Spleen (tissue), 13 donors: Measurements from ENCODE around the gene NEAT1. TPM values are rescaled to one million over a fixed set of nuclear protein-coding genes. Genes with fewer than 3 reads are reported as not detected.
A peak's percentile ranks its signal among the peaks of the same experiment; 100 is the strongest.

Experiments used
- DNase-seq: peaks from one replicate; pipeline ENCODE4 v3.0.0-alpha.2; 2020
- H3K27ac ChIP-seq, 8 donors: fragments of 200-600 bp; sonication (generic) in 7 of 8; 1 replicate in 4 of 8; 2 replicates in 4 of 8; pipeline versions ENCODE4 v1.5.0 to v1.8.0; 2016 to 2021; ENCODE audit warnings: inconsistent platforms in 4 of 8, mild to moderate bottlenecking in 4 of 8, moderate library complexity in 1 of 8
- H3K27me3 ChIP-seq, 7 donors: fragments of 200-600 bp; sonication (generic) in 6 of 7; replicated peaks in 1 of 7; 1 replicate in 4 of 7; 2 replicates in 3 of 7; pipeline versions ENCODE4 v1.5.0 to v1.8.0; 2016 to 2021; ENCODE audit warnings: inconsistent platforms in 3 of 7, mild to moderate bottlenecking in 1 of 7
- H3K36me3 ChIP-seq, 6 donors: fragments of 200-600 bp; sonication (generic) in 5 of 6; 1 replicate in 4 of 6; 2 replicates in 2 of 6; pipeline versions ENCODE4 v1.5.0 to v1.8.0; 2016 to 2021; ENCODE audit warnings: inconsistent platforms in 2 of 6
- H3K4me1 ChIP-seq, 6 donors: fragments of 200-600 bp; sonication (generic) in 5 of 6; 1 replicate in 3 of 6; 2 replicates in 3 of 6; pipeline versions ENCODE4 v1.5.0 to v1.8.0; 2016 to 2021; ENCODE audit warnings: inconsistent platforms in 3 of 6
- H3K4me3 ChIP-seq, 8 donors: fragments of 200-600 bp; sonication (generic) in 7 of 8; 1 replicate in 4 of 8; 2 replicates in 4 of 8; pipeline versions ENCODE4 v1.5.0 to v1.8.0; 2016 to 2021; ENCODE audit warnings: inconsistent platforms in 4 of 8, mild to moderate bottlenecking in 4 of 8, moderate library complexity in 2 of 8
- H3K9me3 ChIP-seq, 8 donors: fragments of 200-600 bp; sonication (generic) in 7 of 8; 1 replicate in 4 of 8; 2 replicates in 4 of 8; pipeline versions ENCODE4 v1.5.0 to v1.8.0; 2016 to 2021; ENCODE audit warnings: inconsistent platforms in 4 of 8
- POLR2A ChIP-seq, 3 donors: fragments of 450-650 bp; IDR thresholded peaks; one replicate each; pipeline ENCODE4 v1.5.1; 2017; ENCODE audit warnings: antibody characterized with exemption in 3 of 3, mild to moderate bottlenecking in 1 of 3
- POLR2AphosphoS5 ChIP-seq, 3 donors: sonication (generic); formaldehyde crosslinking; IDR thresholded peaks; one replicate each; pipeline ENCODE4 v1.5.1; 2017; ENCODE audit warnings: antibody characterized with exemption in 3 of 3
- WGBS, 5 donors: extraction: QIAGEN DNeasy Blood & Tissue Kit in 3 of 5; methylation state at CpG; one replicate each; pipeline versions ENCODE4 v1.1.5 to v1.1.7; 2013 to 2018; 5-methylcytosine and 5-hydroxymethylcytosine counted together
- intact Hi-C: fragments of 100-400 bp; cut with DNase I; formaldehyde crosslinking; loops from one replicate; pipeline ENCODE4 v1.15.0; 2023; ENCODE audit warnings: low total_unique reads
- long read RNA-seq, 2 donors: transcript quantifications; one replicate each; lab custom pipeline, GENCODE V29; 2026
- polyA plus RNA-seq, 3 donors: library from polyadenylated mRNA; stranded (reverse); fragments of 200-250 nt; gene quantifications; one replicate each; pipeline ENCODE4 v1.2.1, GENCODE V29; 2013
- total RNA-seq, 7 donors: library from RNA; depleted of rRNA in 3 of 7; stranded (reverse); fragments of >200 nt in 3 of 7; fragmentation: NEBNext Ultra II Directional in 4 of 7; extraction: Animal tissue kit (Norgen Biotek cat#: 25700) in 4 of 7; gene quantifications; one replicate each; pipeline versions ENCODE4 v1.1.0 to v1.2.1, GENCODE V29; 2016 to 2021
- TF ChIP-seq, protein P1 (sequence below), 11 experiments: fragments of 200-600 bp in 7 of 11; fragments of 450-650 bp in 4 of 11; sonication (generic) in 4 of 11; IDR thresholded peaks in 8 of 11; conservative IDR thresholded peaks in 3 of 11; 1 replicate in 7 of 11; 2 replicates in 4 of 11; pipeline versions ENCODE4 v1.4.0 to v1.8.0; 2016 to 2021; ENCODE audit warnings: antibody characterized with exemption in 11 of 11, inconsistent platforms in 4 of 11, mild to moderate bottlenecking in 1 of 11
- donor health status: healthy with polysubstance abuse.
- donor health status: DM: no; HTN: no; CAD: no; lungs with moderate emphysema.
- donor health status: DM: no; HTN: no; CAD: no.
- donor health status: Bipolar disorder and iron deficiency.
- donor health status: healthy.
- donor health status: DM: no; HTN: no; CAD: no.
- donor health status: DM: yes; HTN: yes; CAD: no.

Gene NEAT1
- total RNA-seq: 1,000 to 10,000 TPM in 2 of 7 donors, 100 to 1,000 TPM in 5; 266 to 1,804 (median 799) TPM
- 1,000 to 10,000 TPM in 2 of 3 donors, 100 to 1,000 TPM in 1; 526 to 1,090 (median 1,018) TPM for polyA plus RNA-seq
- long read RNA-seq, donor 1, full-length matches to known transcripts: 257 of 257 reads
- long read RNA-seq, donor 1, partial matches to known transcripts: 0 of 257 reads
- long read RNA-seq, donor 1, other reads (novel, unspliced or antisense): 0 of 257 reads
- long read RNA-seq, donor 2, full-length matches to known transcripts: 125 of 125 reads
- long read RNA-seq, donor 2, partial matches to known transcripts: 0 of 125 reads
- long read RNA-seq, donor 2, other reads (novel, unspliced or antisense): 0 of 125 reads

DNA sequence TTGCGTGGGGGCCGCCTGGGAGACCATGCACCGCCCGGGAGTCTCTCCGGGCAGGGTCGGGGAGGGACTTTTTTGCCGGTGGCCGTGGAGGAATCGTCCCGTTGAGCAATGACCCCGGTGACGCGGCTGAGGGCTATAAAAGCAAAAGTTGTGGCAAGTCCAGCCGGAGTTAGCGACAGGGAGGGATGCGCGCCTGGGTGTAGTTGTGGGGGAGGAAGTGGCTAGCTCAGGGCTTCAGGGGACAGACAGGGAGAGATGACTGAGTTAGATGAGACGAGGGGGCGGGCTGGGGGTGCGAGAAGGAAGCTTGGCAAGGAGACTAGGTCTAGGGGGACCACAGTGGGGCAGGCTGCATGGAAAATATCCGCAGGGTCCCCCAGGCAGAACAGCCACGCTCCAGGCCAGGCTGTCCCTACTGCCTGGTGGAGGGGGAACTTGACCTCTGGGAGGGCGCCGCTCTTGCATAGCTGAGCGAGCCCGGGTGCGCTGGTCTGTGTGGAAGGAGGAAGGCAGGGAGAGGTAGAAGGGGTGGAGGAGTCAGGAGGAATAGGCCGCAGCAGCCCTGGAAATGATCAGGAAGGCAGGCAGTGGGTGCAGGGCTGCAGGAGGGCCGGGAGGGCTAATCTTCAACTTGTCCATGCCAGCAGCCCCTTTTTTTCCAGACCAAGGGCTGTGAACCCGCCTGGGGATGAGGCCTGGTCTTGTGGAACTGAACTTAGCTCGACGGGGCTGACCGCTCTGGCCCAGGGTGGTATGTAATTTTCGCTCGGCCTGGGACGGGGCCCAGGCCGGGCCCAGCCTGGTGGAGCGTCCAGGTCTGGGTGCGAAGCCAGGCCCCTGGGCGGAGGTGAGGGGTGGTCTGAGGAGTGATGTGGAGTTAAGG, at the start of gene NEAT1:
NEAT1 (plus strand) TSS at position 166 of the 883 bp plus-strand sequence.
- DNase-seq: peak; percentile 98
- Histone ChIP-seq H3K4me1 (peaks cover 32 to 65% (median 57%) of the 10 kb centered on the region in 6 donors), H3K27me3 (no peaks in the 10 kb centered on the region), H3K27ac (peak within 1 kb of the TSS; percentile 92 to 100 (median 98)), H3K9me3 (no peaks in the 10 kb centered on the region), H3K4me3 (peak within 1 kb of the TSS; percentile 66 to 96 (median 83)), H3K36me3 (peaks cover 0 to 43% (median 4%) of the 10 kb centered on the region in 6 donors)
- intact Hi-C loops: no loop called here
- 1 to 4% (median 1%) methylated on average over 35 to 40 of the region's 40 CpGs for WGBS, 5 donors
- TF ChIP-seq POLR2AphosphoS5 (IDR thresholded peaks at IDR 0.05): peak; percentile 97 to 100 (median 100)
- TF ChIP-seq, protein P1, sequence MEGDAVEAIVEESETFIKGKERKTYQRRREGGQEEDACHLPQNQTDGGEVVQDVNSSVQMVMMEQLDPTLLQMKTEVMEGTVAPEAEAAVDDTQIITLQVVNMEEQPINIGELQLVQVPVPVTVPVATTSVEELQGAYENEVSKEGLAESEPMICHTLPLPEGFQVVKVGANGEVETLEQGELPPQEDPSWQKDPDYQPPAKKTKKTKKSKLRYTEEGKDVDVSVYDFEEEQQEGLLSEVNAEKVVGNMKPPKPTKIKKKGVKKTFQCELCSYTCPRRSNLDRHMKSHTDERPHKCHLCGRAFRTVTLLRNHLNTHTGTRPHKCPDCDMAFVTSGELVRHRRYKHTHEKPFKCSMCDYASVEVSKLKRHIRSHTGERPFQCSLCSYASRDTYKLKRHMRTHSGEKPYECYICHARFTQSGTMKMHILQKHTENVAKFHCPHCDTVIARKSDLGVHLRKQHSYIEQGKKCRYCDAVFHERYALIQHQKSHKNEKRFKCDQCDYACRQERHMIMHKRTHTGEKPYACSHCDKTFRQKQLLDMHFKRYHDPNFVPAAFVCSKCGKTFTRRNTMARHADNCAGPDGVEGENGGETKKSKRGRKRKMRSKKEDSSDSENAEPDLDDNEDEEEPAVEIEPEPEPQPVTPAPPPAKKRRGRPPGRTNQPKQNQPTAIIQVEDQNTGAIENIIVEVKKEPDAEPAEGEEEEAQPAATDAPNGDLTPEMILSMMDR (IDR thresholded peaks at IDR 0.05 in 8 of 11, conservative IDR thresholded peaks at IDR 0.05 in 3 of 11): no peak
- peak; percentile 100 for TF ChIP-seq POLR2A (IDR thresholded peaks at IDR 0.05)

DNA sequence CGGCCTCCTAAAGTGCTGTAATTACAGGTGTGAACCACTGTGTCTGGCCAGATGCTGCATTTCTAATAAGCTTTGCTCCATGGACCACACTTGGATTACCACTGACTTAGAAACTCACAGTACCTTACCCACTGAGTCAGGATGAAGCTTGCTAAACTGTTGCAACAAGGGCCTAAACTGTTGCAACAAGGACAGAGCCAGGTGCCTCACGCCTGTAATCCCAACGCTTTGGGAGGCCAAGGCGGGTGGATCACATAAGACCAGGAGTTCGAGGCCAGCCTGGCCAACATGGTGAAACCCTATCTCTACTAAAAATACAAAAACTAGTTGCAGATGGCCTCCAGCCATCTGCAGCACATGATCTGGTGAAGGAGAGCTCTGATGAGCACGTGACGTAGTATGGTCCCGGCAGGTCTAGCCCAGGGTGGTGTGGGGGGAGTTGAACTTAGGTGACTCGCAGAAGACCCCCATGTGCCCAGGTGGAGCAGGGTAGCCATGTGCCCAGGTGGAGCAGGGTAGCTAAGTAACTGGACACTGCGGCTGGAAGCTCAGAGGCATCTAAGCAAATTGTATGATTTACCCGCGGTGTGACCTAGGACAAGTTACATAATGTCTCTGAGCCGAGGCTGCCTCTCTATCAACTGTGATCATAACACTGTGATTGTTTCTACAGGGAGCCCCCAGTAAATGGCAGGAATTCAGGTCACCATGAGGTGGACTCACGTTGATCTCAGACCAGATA, 48.6 kb upstream of the NEAT1 start:
- Histone ChIP-seq H3K36me3 (peaks cover 0 to 11% (median 0%) of the 10 kb centered on the region in 6 donors), H3K27me3 (no peaks in the 10 kb centered on the region), H3K4me3 (no peak overlapping the region), H3K4me1 (peaks cover 0 to 23% (median 16%) of the 10 kb centered on the region in 6 donors), H3K9me3 (no peaks in the 10 kb centered on the region), H3K27ac (no peak overlapping the region)
- TF ChIP-seq, protein P1 (IDR thresholded peaks at IDR 0.05 in 8 of 11, conservative IDR thresholded peaks at IDR 0.05 in 3 of 11): no peak
- no peak for TF ChIP-seq POLR2AphosphoS5 (IDR thresholded peaks at IDR 0.05)
- TF ChIP-seq POLR2A (IDR thresholded peaks at IDR 0.05): no peak
- no peak for DNase-seq
- 84 to 92% (median 90%) methylated on average over 12 to 14 of the region's 14 CpGs for WGBS, 5 donors
- intact Hi-C loops: loop anchor here (5.0 kb wide), 1 partner anchor 133 kb away; no protein-coding TSS in a partner anchor

DNA sequence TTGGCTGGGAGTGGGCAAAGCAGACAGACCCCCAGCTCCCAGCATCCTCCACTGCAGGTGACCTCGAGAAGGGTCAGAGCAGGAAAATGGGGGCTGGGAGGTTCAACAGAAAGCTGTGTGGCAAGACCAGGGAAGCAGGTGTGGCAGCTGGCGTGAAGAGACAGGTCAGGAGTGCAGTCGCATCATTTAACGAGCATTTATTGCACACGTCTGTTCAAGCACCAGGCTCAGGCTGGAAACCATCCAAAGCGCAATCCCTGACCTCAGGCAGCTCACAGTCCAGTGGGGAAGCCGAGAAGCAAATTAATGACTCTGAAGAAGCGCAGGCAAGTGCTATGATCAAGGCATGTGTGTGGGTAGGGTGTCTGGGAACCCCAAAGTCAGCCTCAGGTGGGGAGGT, 47.6 kb upstream of the NEAT1 start:
- DNase-seq: no peak
- Histone ChIP-seq H3K27me3 (no peaks in the 10 kb centered on the region), H3K27ac (no peak overlapping the region), H3K4me3 (no peak overlapping the region), H3K4me1 (peaks cover 0 to 33% (median 18%) of the 10 kb centered on the region in 6 donors), H3K9me3 (no peaks in the 10 kb centered on the region), H3K36me3 (peaks cover 0 to 21% (median 0%) of the 10 kb centered on the region in 6 donors)
- intact Hi-C loops: no loop called here
- TF ChIP-seq, protein P1 (IDR thresholded peaks at IDR 0.05 in 8 of 11, conservative IDR thresholded peaks at IDR 0.05 in 3 of 11): no peak
- TF ChIP-seq POLR2AphosphoS5 (IDR thresholded peaks at IDR 0.05): no peak
- TF ChIP-seq POLR2A (IDR thresholded peaks at IDR 0.05): no peak
- 73 to 88% (median 86%) methylated on average over 8 of the region's 8 CpGs for WGBS, 5 donors
